Mesothelial cell of epicardium (in vitro differentiated cells): ENCODE data around the gene MUC22. TPM values are rescaled to one million over a fixed set of nuclear protein-coding genes. Genes with fewer than 3 reads are reported as not detected.

Source experiments
- DNase-seq, 2 experiments: peaks; one replicate each; pipeline ENCODE4 v3.0.0; 2021; ENCODE audit warnings: low spot score in 2 of 2; ENCODE audit not compliant: unreplicated experiment in 2 of 2
- H3K27ac Mint-ChIP-seq: 2 replicates; pipeline ENCODE4 v1.8.0; 2021; ENCODE audit warnings: mixed read lengths
- H3K27me3 Mint-ChIP-seq: 2 replicates; pipeline ENCODE4 v1.8.0; 2021; ENCODE audit warnings: low read depth, mixed read lengths
- H3K36me3 Mint-ChIP-seq: 2 replicates; pipeline ENCODE4 v1.8.0; 2021; ENCODE audit warnings: mixed read lengths
- H3K4me1 Mint-ChIP-seq: 2 replicates; pipeline ENCODE4 v1.8.0; 2021; ENCODE audit warnings: mixed read lengths
- H3K4me3 Mint-ChIP-seq: 2 replicates; pipeline ENCODE4 v1.8.0; 2021; ENCODE audit warnings: mild to moderate bottlenecking, moderate library complexity, mixed read lengths
- H3K9me3 Mint-ChIP-seq: 2 replicates; pipeline ENCODE4 v1.8.0; 2021; ENCODE audit warnings: mixed read lengths
- CTCF ChIP-seq: fragments of 200-600 bp; sonication (generic); IDR thresholded peaks from one replicate; pipeline ENCODE4 v1.5.0; 2021; ENCODE audit warnings: antibody characterized with exemption; ENCODE audit not compliant: unreplicated experiment
- total RNA-seq: library from RNA; stranded (reverse); gene quantifications from 3 replicates; pipeline ENCODE4 v1.2.1, GENCODE V29; 2021

The MUC22 gene
- total RNA-seq, 1 donor from 2014 or later, result not detected

- DNase-seq, result no peak
- Mint-ChIP-seq H3K9me3 (no peaks in the 10 kb centered on the region), H3K4me3 (no peak overlapping the region), H3K36me3 (no peaks in the 10 kb centered on the region), H3K27me3 (peaks cover 9% of the 10 kb centered on the region), H3K4me1 (peaks cover 18% of the 10 kb centered on the region), H3K27ac (no peak overlapping the region)
- TF ChIP-seq CTCF, result no peak
Measured at GRCh38 chr6:31035862-31036497, 25.7 kb downstream of the MUC22 start.

DNA sequence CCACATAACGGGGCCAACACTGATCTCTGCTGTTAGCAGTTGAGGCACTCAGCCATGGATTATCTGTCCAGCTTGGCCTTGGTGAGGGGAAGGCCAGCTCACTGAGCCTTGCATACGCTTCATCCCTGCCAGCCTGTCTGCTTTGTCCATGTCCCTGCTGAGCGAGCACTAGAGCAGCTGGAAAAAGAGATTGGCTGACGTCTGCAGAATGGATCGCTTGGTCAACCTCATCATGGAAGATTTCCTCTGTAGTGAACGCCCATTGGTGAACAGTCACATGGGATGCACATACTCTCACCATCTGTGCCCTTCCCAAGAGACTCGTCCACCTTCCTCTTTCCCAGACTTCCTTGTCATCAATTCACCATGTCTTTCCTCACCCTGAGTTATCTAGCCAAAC is 26.9 kb downstream of the MUC22 start:
- Mint-ChIP-seq H3K4me3 (no peak overlapping the region), H3K27me3 (no peaks in the 10 kb centered on the region), H3K4me1 (peaks cover 24% of the 10 kb centered on the region), H3K9me3 (no peaks in the 10 kb centered on the region), H3K27ac (no peak overlapping the region), H3K36me3 (no peaks in the 10 kb centered on the region)
- no peak for TF ChIP-seq CTCF
- DNase-seq, result no peak

- no peaks in the 10 kb centered on the region for H3K36me3 Mint-ChIP-seq
Measured at GRCh38 chr6:31037682-31038081, 27.4 kb downstream of the MUC22 start.

DNA sequence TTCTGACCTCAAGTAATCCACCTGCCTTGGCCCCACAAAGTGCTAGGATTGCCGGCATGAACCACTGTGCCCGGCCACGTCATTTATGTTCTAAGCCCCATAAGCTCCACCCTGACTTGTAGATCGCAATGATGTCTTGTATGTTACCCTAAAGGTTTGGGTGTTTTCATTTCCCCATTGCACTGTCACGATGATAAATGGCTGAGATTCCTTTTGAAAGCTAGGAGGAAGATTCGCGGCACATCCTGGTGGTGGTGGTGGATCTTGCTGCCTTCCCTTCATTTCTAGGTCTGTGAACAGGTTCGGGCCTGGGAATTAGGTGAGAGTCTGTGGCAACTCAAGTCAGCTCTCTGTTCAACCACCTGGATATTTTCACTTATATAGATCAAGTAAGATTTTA is 28.3 kb downstream of the MUC22 start:
- TF ChIP-seq CTCF, result no peak
- H3K27me3 Mint-ChIP-seq, result no peaks in the 10 kb centered on the region
- DNase-seq, result no peak
- no peaks in the 10 kb centered on the region for H3K36me3 Mint-ChIP-seq
- no peak overlapping the region for H3K27ac Mint-ChIP-seq
- peaks cover 24% of the 10 kb centered on the region for H3K4me1 Mint-ChIP-seq
- no peak overlapping the region for H3K4me3 Mint-ChIP-seq
- H3K9me3 Mint-ChIP-seq, result no peaks in the 10 kb centered on the region

More at GRCh38 chr6:31037682-31038081, 27.4 kb downstream of the MUC22 start:
- Mint-ChIP-seq H3K9me3 (no peaks in the 10 kb centered on the region), H3K27me3 (no peaks in the 10 kb centered on the region), H3K4me1 (peaks cover 24% of the 10 kb centered on the region), H3K4me3 (no peak overlapping the region), H3K27ac (no peak overlapping the region)
- TF ChIP-seq CTCF, result no peak
- no peak for DNase-seq

DNA sequence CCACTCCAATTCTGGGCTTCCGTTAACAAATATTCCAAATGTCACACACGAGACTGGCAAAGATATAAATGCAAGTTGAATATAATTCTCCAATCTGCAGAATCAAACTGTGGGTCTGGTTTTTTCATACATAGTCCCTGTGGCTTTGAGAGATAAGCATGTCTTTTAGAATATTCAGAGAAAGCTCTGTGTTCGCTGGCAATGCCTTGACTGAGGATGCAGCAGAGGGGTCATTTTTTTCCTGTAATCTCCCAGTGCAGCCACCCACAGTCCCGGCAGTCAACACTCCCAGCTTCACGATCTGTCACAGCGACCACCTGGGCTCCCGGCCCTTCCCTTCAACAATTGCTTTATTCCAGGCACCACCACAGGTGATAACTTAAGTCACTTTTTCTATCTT is 30.5 kb downstream of the MUC22 start:
- no peak overlapping the region for H3K4me3 Mint-ChIP-seq
- H3K27me3 Mint-ChIP-seq, result peaks cover 5% of the 10 kb centered on the region
- H3K9me3 Mint-ChIP-seq, result no peaks in the 10 kb centered on the region
- no peak for DNase-seq
- TF ChIP-seq CTCF, result no peak
- peaks cover 24% of the 10 kb centered on the region for H3K4me1 Mint-ChIP-seq
- H3K36me3 Mint-ChIP-seq, result no peaks in the 10 kb centered on the region
- H3K27ac Mint-ChIP-seq, result peak overlapping the region; percentile 81
